MM.1S (cell line): ENCODE data around the gene SETX.

Source experiments
- CTCF ChIP-seq: fragments of 300-600 bp; sonication (generic); IDR thresholded peaks from 2 replicates; pipeline ENCODE4 v1.5.1; 2016; ENCODE audit warnings: antibody characterized with exemption, low read length, mixed read lengths
- EZH2 ChIP-seq: fragments of 300-600 bp; sonication (generic); optimal IDR thresholded peaks from 2 replicates; pipeline ENCODE3; 2017; ENCODE audit warnings: low read depth, mild to moderate bottlenecking, antibody characterized with exemption, low read length, mixed read lengths
- EZH2phosphoT487 ChIP-seq: fragments of 300-600 bp; sonication (generic); IDR thresholded peaks from 2 replicates; pipeline ENCODE4 v1.6.1; 2018; ENCODE audit warnings: antibody characterized with exemption, low read length

- TF ChIP-seq CTCF (no peak), EZH2 (no peak), EZH2phosphoT487 (no peak)
Observed at GRCh38 chr9:132370592-132370991, 15.8 kb upstream of the SETX start.
